Transverse colon (tissue), 4 donors: ENCODE measurements around the gene PRR33. TPM values are rescaled to one million over a fixed set of nuclear protein-coding genes. Genes with fewer than 3 reads are reported as not detected.
A peak's percentile ranks its signal among the peaks of the same experiment; 100 is the strongest.
"Not testable (repeated sequence)": the region's sequence is repeated elsewhere in the genome, so short reads cannot be mapped to it uniquely, and the experiment has no call there.

Experiments used
- DNase-seq: peaks from one replicate; pipeline ENCODE4 v3.0.0-alpha.2; 2019
- H3K27ac ChIP-seq, 4 donors: fragments of 200-600 bp; sonication (generic); 2 replicates each; pipeline ENCODE4 v1.5.1; 2016 to 2018; ENCODE audit warnings: inconsistent platforms in 4 of 4
- H3K27me3 ChIP-seq: fragments of 200-600 bp; sonication (generic); 2 replicates; pipeline ENCODE4 v1.5.1; 2017; ENCODE audit warnings: inconsistent platforms
- H3K36me3 ChIP-seq, 4 donors: fragments of 200-600 bp; sonication (generic); 2 replicates each; pipeline ENCODE4 v1.5.1; 2017 to 2019; ENCODE audit warnings: inconsistent platforms in 4 of 4
- H3K4me1 ChIP-seq, 4 donors: fragments of 200-600 bp; sonication (generic); 2 replicates each; pipeline ENCODE4 v1.5.1; 2017 to 2020; ENCODE audit warnings: inconsistent platforms in 4 of 4
- H3K4me3 ChIP-seq, 4 donors: fragments of 200-600 bp; sonication (generic); 1 replicate in 1 of 4; 2 replicates in 3 of 4; pipeline versions ENCODE4 v1.5.1 to v1.6.1; 2017 to 2019; ENCODE audit warnings: inconsistent platforms in 4 of 4
- H3K9me3 ChIP-seq, 2 donors: fragments of 200-600 bp; sonication (generic); 2 replicates each; pipeline ENCODE4 v1.5.1; 2017 to 2019; ENCODE audit warnings: inconsistent platforms in 2 of 2
- CTCF ChIP-seq, 5 experiments: fragments of 200-600 bp in 3 of 5; fragments of 450-650 bp in 2 of 5; sonication (generic) in 3 of 5; IDR thresholded peaks; 1 replicate in 2 of 5; 2 replicates in 3 of 5; pipeline ENCODE4 v1.5.1; 2016 to 2017; ENCODE audit warnings: antibody characterized with exemption in 5 of 5, inconsistent platforms in 3 of 5, mild to moderate bottlenecking in 2 of 5, moderate library complexity in 1 of 5
- EP300 ChIP-seq: sonication (generic); formaldehyde crosslinking; IDR thresholded peaks from one replicate; pipeline ENCODE4 v1.6.1; 2017; ENCODE audit warnings: antibody characterized with exemption, low read depth
- POLR2A ChIP-seq: fragments of 450-650 bp; IDR thresholded peaks from one replicate; pipeline ENCODE4 v1.6.1; 2016; ENCODE audit warnings: antibody characterized with exemption, mild to moderate bottlenecking, moderate library complexity
- POLR2AphosphoS5 ChIP-seq, 3 donors: sonication (generic); formaldehyde crosslinking; IDR thresholded peaks; one replicate each; pipeline ENCODE4 v1.6.1; 2016; ENCODE audit warnings: antibody characterized with exemption in 3 of 3
- WGBS, 2 donors: methylation state at CpG; one replicate each; pipeline ENCODE4 v1.1.5; 2018; ENCODE audit warnings: low coverage in 1 of 2; 5-methylcytosine and 5-hydroxymethylcytosine counted together
- in situ Hi-C, 4 donors: fragments of 200-750 bp; cut with MboI; loops; one replicate each; pipeline versions ENCODE4 v1.15.0 to v1.15.1; 2017; ENCODE audit warnings: low sequenced_read_pairs in 3 of 4, low pct_ligation_motif_present in 1 of 4, low pct_unique_long_range_greater_than_20kb in 1 of 4
- intact Hi-C: fragments of 100-400 bp; cut with DNase I; formaldehyde crosslinking; loops from one replicate; pipeline ENCODE4 v1.15.1; 2023; ENCODE audit warnings: low total_unique reads
- total RNA-seq, 4 donors: library from RNA; depleted of rRNA; stranded (reverse); fragments of >200 nt; gene quantifications; one replicate each; pipeline ENCODE4 v1.1.0, GENCODE V29; 2016

Gene PRR33
- total RNA-seq, 4 donors from 2014 or later, result not detected

- 85% methylated on average over 13 of the region's 34 CpGs; no CpG with 5 or more reads in 1 of the 2 donors for WGBS, 2 donors
- TF ChIP-seq CTCF (IDR thresholded peaks at IDR 0.05), result no peak
- no peak for TF ChIP-seq POLR2A
- TF ChIP-seq POLR2AphosphoS5 (IDR thresholded peaks at IDR 0.05), result no peak
- no peak for TF ChIP-seq EP300
- Histone ChIP-seq H3K4me1 (peaks cover 0 to 5% (median 0%) of the 10 kb centered on the region in 4 donors), H3K27ac (no peak overlapping the region), H3K36me3 (no peaks in the 10 kb centered on the region), H3K4me3 (no peak overlapping the region), H3K27me3 (no peaks in the 10 kb centered on the region), H3K9me3 (no peaks in the 10 kb centered on the region)
- peak; percentile 39 for DNase-seq
- in situ Hi-C loops, result no loop called here
- intact Hi-C loops, result no loop called here
Measured at GRCh38 chr11:1889224-1889930, 2.3 kb downstream of the PRR33 start.

GRCh38 chr11:1888811-1889210 is 2.9 kb downstream of the PRR33 start:
- no peak for TF ChIP-seq POLR2A
- no peak for TF ChIP-seq CTCF (IDR thresholded peaks at IDR 0.05)
- TF ChIP-seq POLR2AphosphoS5 (IDR thresholded peaks at IDR 0.05), result no peak
- no peak for TF ChIP-seq EP300
- in situ Hi-C loops (no loop called here), intact Hi-C loops (no loop called here)
- Histone ChIP-seq H3K27me3 (no peaks in the 10 kb centered on the region), H3K36me3 (no peaks in the 10 kb centered on the region), H3K4me3 (no peak overlapping the region), H3K27ac (no peak overlapping the region), H3K9me3 (no peaks in the 10 kb centered on the region), H3K4me1 (peaks cover 0 to 5% (median 0%) of the 10 kb centered on the region in 4 donors)
- 75 to 84% methylated on average over 2 to 4 of the region's 6 CpGs for WGBS, 2 donors
- DNase-seq, result no peak

DNA sequence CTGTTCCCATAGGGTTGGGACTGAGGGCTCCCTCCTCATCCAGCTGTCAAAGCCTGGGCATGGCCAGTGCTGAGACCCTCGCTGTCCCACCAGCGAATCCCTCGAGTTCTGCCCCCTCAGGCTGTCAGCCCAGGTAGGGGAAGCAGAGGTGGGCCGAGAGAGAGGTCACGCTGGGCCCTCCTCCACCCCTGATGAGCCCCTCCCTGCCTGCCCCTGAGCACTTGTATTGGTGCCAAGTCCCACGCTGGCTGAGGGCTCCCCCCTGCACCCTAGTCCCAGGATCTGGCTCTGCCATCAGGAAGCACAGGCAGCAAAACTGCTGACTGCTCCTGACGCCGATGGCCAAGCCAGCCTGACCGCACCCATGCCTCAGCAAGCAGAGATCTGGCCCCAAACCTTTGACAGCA is 3.3 kb downstream of the PRR33 start:
- no peak for DNase-seq
- intact Hi-C loops (no loop called here), in situ Hi-C loops (no loop called here)
- Histone ChIP-seq H3K36me3 (no peaks in the 10 kb centered on the region), H3K4me1 (peaks cover 0 to 5% (median 0%) of the 10 kb centered on the region in 4 donors), H3K27me3 (no peaks in the 10 kb centered on the region), H3K27ac (no peak overlapping the region), H3K9me3 (no peaks in the 10 kb centered on the region), H3K4me3 (no peak overlapping the region)
- TF ChIP-seq POLR2AphosphoS5 (IDR thresholded peaks at IDR 0.05) (no peak), CTCF (IDR thresholded peaks at IDR 0.05) (no peak), POLR2A (no peak), EP300 (no peak)
- WGBS, 2 donors, result 61% methylated on average over 8 of the region's 9 CpGs; no CpG with 5 or more reads in 1 of the 2 donors

- DNase-seq, result no peak
- Histone ChIP-seq H3K27me3 (no peaks in the 10 kb centered on the region), H3K9me3 (no peaks in the 10 kb centered on the region), H3K27ac (no peak overlapping the region), H3K4me3 (no peak overlapping the region), H3K4me1 (peaks cover 0 to 5% (median 0%) of the 10 kb centered on the region in 4 donors), H3K36me3 (no peaks in the 10 kb centered on the region)
- intact Hi-C loops (loop anchor here (2.0 kb wide), 1 partner anchor 299 kb away; no protein-coding TSS in a partner anchor), in situ Hi-C loops (no loop called here)
- TF ChIP-seq POLR2AphosphoS5 (IDR thresholded peaks at IDR 0.05) (no peak), CTCF (IDR thresholded peaks at IDR 0.05) (no peak), POLR2A (no peak), EP300 (no peak)
- 81% methylated on average over 11 of the region's 11 CpGs; no CpG with 5 or more reads in 1 of the 2 donors for WGBS, 2 donors
Measured at GRCh38 chr11:1887451-1888346, 4.0 kb downstream of the PRR33 start.

- WGBS, 2 donors, result 91% methylated on average over 11 of the region's 13 CpGs; no CpG with 5 or more reads in 1 of the 2 donors
- H3K9me3 ChIP-seq, in situ Hi-C loops, H3K4me3 ChIP-seq, H3K27me3 ChIP-seq, DNase-seq, H3K36me3 ChIP-seq, H3K27ac ChIP-seq: not testable (repeated sequence)
- peaks cover 0 to 13% (median 4%) of the 10 kb centered on the region in 4 donors for H3K4me1 ChIP-seq
- intact Hi-C loops, result loop anchor here (2.0 kb wide), 1 partner anchor 298 kb away; no protein-coding TSS in a partner anchor
Measured at GRCh38 chr11:1886551-1886950, 5.1 kb downstream of the PRR33 start.
